B cell (primary cell): Measurements from ENCODE around the gene NEUROD1.

Source experiments
- CTCF ChIP-seq: fragments of 200-600 bp; IDR thresholded peaks from one replicate; pipeline ENCODE4 v1.8.0; 2022; ENCODE audit warnings: antibody characterized with exemption, mild to moderate bottlenecking
- EZH2 ChIP-seq: IDR thresholded peaks from 2 replicates; pipeline ENCODE4 v1.6.1; 2012; ENCODE audit warnings: borderline replicate concordance, low read depth, mild to moderate bottlenecking, moderate library complexity, low read length; ENCODE audit not compliant: insufficient read depth, poor library complexity, severe bottlenecking

GRCh38 chr2:181698223-181698622 is 17.9 kb upstream of the NEUROD1 start:
- no peak for TF ChIP-seq CTCF
- TF ChIP-seq EZH2 = no peak
